ENCODE results near the gene EPS8L3.
A peak's percentile ranks its signal among the peaks of the same experiment; 100 is the strongest.
"Not testable (repeated sequence)": the region's sequence is repeated elsewhere in the genome, so short reads cannot be mapped to it uniquely, and the experiment has no call there.

The EPS8L3 gene, protein sequence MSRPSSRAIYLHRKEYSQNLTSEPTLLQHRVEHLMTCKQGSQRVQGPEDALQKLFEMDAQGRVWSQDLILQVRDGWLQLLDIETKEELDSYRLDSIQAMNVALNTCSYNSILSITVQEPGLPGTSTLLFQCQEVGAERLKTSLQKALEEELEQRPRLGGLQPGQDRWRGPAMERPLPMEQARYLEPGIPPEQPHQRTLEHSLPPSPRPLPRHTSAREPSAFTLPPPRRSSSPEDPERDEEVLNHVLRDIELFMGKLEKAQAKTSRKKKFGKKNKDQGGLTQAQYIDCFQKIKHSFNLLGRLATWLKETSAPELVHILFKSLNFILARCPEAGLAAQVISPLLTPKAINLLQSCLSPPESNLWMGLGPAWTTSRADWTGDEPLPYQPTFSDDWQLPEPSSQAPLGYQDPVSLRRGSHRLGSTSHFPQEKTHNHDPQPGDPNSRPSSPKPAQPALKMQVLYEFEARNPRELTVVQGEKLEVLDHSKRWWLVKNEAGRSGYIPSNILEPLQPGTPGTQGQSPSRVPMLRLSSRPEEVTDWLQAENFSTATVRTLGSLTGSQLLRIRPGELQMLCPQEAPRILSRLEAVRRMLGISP

DNA sequence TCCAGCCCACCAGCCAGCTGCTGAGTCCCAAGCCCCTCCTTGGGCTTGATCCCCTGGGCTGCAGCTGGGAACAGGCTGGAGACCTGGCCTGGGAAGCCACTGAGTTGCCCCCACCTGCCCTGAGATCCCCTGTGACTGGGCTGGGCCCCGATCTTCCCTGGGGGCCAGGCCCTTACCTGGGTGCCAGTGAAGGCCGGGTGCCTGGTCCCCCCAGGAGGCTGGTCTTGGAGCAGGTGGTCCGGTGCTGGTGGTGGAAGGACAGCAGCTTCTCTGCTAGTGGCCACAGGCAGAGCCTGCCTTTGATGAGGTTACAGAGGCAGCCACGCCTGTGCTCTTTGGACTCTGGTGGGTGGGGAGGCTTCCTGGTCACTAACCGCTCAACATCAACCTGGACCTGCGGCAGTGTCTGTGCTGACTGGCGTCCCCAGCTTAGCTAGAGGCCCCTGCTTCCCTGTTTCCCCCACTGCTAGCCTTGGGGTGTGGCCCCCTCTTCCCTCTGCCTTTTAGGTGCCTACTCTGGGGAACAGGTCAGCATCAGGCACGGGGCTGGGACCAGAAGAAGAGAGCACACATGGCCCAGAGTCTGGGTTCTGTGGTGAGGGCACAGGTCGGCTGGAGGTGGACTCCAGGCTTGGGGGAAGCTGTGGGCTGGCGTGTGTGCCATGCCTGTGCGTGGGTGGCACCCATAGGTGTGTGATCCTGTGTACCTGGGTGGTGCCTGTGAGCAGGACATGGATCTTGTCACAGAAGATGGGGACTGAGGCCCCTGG is at the start of gene EPS8L3:
EPS8L3 (minus strand) TSS at position 278 of the 770 bp plus-strand sequence. CDS start 2,174 bp downstream, outside the sequence.
- no peak for DNase-seq

DNA sequence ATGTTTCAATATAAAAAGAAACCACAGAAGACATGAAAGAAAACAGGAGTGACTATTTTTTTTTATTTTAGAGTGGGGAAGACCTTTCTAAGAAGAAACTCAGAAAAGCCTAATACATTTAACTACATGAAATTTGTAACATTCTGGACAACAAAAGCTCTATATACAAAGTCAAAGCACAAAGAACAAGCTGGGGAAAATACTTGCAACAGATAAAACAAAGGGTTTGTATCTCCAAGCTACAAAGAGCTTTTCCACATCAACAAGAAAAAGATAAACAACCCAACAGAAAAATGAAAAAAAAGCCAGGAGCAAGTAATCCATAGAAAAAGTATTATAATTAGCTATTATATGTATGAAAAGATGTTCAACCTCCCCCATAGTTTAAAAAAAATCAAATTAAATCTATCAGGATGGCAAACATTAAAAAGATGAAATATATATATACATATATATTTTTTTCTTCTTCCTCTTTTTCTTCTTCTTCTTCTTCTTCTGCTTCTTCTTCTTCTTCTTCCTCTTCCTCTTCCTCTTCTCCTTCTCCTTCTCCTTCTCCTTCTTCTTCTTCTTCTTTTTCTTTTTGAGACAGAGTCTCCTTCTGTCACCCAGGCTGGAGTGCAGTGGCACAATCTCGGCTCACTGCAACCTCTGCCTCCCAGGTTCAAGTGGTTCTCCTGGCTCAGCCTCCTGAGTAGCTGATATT is 49.1 kb upstream of the EPS8L3 start:
- no peak for DNase-seq

DNA sequence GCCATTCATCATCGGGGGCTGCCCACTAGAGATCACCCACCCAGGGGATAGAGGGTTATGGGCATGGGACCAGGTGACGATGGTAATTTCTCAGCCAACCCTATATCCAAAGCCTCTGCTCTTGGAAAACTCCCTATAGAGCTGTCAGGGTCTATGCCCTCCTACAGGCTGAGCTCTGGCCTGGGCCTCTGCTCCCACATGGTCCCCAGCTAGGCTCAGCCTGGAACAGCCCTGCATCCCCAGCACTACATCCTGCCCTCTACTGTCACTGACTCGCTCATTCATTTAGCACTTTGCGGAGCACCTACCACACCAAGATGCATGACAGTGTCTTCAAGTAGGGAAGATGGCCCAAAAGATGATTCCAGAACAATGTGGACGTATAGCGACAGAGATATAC is 45.0 kb upstream of the EPS8L3 start:
- DNase-seq, result no peak

DNA sequence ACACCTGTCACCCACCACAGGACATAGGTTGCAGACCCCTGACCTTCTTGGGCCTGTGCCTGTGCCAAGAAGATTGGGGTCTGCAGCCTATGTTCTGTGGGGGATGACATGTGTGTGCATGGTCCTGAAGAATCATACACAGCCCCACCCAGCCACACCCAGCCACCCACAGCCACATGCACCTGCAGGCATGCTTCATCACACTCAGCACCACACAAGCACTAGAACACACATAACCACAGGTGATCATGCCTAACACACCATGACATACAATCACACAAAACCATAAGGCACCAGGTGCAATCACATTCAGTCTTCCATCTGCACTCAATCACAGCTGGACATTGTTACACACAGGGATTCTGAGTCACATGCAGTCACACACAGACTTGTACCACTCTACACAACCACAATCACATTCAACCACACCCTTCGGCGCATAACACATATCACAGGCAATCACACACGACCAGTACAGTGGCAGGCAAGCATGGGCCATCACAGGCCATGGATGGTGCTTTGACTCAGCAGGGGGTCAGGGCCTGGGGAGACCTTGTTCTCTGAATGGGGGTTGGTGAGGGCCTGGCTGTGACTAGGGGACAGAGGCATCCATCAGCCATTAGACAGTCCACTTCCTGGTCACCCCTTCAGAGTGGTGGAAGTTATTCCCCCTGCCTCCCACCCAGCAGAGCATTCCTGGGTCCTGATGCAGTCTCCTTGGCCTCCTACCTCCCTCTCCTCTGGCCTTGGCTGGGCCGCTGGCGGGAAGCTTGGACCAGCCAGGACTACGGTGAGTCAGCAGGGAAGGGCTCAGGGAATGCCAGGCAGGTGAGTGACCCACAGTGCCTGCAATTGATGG is 44.3 kb upstream of the EPS8L3 start:
- no peak for DNase-seq

DNA sequence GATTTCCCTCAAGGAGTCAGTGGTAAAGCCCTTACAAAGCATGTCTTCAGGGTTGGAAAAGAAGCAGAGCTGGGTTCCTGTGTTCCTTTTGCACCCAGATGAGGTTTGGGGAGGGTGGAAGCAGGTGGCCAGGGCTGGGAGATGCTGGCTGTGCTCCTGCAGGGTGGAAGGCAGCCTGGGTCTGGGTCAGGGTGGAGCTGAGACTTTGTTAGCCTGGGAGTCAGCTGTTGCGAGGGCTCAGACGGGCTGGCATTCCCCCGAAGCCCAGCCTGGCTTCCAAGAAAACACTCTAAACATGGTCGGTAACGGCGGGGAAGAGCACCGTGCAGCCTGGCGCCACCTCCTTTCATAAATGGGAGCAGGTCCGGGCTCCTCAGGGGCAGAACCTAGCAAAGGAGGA is 43.7 kb upstream of the EPS8L3 start:
- DNase-seq, result no peak

DNA sequence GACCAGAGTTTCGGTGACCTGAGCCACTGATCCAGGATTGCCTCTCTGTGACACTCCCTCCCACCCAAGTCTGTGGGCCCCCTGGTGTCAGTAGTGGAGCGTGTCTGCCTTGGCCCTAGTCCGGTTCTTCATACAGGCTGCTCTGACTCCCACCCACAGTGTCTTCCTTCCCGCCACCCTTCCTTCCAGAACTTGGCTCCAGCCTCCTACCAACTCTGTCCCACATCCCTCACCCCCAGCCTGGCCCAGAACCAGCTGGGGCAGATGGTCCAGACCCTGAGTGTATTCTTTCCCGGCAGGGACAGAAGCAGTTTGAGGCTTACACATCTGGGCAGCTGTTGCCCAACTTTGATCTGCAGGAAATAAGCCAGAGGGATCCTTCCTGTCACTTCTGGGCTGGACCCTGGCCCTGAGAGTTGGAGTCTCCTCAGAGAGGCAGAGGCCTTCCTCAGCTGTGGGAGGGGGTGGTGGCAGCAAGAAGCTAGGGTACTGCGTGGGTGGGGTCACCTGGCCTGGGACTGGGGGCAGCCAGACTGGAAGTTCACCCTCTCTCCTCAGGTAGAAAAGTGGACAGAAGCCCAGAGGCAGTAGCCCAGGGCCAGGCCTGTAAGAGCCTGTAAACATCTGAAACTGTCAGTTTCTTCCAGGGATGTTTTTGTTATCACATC is 43.1 kb upstream of the EPS8L3 start:
- no peak for DNase-seq

DNA sequence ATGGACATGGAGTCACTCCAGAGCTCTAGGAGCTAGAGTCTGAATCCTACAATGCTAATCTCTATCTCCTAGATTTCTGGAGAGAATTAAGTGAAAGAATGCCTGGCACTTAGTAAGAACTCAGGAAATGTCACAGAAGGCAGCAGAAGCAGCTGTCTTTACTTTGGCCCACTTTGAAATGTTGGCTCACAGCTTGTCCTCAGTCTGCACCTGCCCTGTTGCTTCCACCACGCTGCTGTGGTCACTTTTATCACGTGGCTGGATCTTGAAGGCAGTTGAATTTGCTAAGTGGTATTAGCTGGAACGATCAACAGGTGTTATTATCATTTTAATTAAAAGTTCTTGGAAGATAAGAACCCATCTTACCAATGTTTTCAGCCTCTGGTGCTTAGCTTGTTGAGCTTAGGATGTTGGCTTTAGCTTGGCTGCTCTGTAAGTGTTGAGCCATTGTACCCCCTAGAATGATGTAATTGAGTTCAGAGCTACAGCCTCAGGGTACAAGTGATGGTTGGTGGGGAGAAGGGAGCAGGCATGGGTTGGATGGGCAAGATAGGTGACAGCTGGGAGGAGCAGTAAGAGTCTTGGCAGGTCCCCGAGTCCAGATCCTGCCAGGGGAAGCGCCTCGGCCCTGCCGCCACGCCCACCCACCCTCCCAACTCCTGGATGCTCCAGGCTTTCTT is 41.9 kb upstream of the EPS8L3 start:
- DNase-seq, result peak; percentile 82

DNA sequence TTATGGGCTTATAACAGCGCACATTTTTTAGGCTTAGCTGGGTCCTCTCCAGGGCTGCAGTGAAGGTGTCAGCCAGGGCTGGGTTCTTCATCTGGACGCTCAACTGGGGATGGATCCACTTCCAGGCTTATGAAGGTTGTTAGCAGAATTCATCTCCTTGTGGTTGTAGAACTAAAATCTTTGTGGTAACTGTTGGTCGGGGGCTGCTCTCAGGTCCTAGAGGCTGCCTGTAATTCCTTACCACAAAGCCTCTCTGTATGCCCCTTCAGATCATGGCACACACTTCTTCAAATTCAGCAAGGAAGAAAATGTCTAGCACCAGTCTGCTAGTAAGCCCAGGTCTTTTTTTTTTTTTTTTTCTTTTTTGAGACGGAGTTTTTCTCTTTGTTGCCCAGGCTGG is 40.9 kb upstream of the EPS8L3 start:
- no peak for DNase-seq

DNA sequence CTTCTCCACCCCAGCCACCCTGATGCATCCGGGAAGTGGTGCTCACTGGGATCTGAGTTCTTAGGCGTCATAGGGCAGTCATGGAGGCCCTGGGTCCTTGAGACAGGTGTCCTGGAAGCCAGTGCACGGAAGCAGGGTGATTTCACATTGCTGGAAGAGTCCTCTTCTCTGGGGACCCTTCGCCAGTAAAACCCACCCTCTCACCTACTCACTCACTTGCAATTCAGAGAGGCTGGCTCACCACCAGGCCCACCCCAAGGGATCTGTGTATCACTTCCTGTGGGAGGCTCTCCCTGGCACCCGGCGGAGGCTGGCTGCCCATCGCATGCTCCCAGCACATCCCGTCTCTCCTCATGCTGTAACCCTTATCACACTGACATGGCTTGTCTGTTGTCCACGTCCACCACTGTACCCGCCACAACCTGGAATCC is 40.2 kb upstream of the EPS8L3 start:
- no peak for DNase-seq

DNA sequence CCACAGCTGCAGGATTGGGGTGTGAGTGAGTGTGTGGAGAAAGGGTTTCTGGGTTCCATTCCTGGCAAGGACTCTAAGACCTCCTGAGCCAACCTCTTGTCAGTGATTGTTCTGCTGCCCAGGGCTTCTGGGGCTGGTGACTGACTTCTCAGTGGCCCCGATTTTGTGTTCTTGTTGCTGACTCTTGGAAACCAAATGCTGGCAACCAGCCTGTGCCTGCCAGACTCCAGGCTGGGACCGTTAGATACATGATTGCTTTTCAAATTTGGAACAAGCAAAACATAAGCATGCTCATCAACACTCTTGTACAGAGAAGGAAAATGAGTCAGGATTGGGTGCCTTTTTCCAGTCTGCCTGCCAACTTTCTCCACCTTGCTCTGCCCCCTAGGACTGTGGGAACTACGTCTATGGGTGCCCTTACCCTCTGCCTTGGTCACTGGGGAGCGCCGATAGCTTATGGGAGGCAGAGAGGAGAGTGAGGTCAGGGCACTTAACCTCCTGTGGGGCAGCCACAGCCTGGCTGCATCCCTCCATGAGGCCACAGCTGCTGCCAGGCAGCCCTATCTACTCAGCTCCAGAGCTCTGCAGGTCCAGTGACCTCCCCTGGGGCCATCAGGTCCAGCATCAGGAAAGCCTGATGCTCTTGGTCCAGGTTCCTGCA is 39.3 kb upstream of the EPS8L3 start:
- no peak for DNase-seq

DNA sequence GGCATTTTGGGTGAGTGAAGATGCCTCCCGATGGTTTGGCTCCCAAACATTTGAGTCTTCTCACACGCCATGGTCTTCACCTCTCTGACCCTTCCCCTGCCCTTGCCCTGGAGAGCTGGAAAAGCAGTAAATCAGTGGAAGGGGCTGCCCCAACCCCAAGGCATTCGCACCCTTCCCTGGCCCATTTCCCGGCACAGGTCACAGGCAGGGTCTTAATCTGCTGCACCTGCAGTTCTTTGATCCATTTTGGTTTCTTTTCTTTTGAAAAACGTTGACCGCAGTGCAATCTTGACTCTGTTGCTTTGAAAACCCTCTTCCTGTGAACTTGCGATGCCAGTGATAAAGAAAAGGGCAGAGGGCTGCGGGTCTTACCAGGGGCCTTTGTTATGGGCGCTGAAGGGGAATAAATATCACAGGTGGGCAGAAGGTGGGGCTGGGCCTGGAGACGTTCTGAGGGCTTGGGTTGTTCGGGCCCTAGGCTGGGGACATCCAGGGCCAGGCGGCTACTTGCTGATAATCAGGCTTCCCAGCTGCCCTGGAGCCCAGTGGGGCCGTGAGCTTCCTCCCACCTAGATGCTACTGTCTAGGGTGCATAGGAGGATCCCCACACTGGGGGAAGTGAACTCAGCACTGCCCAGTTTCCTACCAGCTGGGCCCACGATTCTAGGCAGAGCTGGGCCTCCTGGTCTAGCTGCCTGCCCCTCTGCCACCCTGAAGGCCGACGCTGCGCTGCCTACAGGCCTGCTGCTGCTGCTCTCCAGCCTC is 38.6 kb upstream of the EPS8L3 start:
- DNase-seq, result no peak

DNA sequence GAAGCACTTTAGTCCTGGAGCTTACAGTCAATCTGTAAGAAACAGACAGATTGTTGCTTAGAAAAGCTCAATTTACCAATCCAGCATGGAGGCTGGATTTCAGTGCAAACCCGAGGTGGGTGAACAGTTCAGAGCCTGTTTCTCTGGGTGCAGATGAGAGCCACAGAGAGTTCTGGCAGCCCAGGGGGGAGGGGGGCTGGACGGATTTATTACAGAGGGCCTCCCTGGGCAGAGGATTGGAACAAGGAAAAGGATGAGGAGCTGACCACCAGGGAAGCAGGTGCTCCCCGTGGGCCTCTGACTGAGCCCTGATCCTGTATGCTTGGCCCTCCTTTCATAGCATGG is 38.0 kb upstream of the EPS8L3 start:
- DNase-seq, result no peak

DNA sequence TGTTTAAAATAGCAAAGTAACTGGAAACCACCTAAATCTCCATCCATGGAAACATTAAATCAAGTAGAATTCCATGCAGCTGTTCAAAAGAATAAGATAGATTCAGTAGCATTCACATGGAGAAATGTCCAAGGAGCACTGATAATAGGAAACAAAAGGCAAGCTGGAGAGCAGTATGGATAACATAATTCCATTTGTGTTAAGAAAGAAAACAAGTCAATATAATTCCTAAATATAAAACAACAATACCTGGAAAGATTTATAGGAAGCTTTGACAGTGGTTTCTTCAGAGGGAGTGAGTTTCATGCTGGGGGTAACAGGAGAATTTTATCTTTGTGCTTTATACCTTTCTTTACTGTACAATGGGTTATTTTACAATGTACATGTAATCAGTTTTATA is 36.6 kb upstream of the EPS8L3 start:
- no peak for DNase-seq

DNA sequence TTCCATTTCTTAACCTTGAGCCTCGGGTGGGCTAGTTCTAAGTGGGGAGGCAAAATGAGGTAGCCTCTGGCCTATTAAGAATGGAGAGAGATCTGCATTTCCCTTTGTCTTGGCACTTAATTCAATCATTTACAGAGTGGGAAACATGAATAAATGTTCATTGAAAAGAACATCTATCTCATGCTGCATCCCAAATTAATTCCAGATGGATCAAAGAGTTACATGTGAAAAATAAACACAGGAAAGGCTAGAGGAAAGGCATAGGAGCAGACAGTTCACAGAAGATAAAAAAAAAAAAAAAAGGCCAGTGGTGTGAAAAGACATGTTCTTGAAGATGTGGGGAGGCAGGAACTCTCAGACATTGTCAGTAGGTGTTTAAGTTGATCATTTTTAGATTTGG is 35.7 kb upstream of the EPS8L3 start:
- no peak for DNase-seq

DNA sequence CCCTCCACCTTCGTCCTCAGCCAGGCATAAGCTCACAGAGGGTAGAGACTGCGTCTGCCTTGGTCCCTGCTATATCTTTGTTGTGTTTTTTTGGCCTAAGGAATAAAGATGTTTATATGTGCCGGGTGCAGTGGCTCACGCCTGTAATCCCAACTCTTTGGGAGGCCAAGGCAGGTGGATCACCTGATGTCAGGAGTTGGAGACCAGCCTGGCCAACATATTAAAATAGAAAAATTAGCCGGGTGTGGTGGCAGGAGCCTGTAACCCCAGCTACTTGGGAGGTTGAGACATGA is 33.5 kb upstream of the EPS8L3 start:
- DNase-seq, result not testable (repeated sequence)

DNA sequence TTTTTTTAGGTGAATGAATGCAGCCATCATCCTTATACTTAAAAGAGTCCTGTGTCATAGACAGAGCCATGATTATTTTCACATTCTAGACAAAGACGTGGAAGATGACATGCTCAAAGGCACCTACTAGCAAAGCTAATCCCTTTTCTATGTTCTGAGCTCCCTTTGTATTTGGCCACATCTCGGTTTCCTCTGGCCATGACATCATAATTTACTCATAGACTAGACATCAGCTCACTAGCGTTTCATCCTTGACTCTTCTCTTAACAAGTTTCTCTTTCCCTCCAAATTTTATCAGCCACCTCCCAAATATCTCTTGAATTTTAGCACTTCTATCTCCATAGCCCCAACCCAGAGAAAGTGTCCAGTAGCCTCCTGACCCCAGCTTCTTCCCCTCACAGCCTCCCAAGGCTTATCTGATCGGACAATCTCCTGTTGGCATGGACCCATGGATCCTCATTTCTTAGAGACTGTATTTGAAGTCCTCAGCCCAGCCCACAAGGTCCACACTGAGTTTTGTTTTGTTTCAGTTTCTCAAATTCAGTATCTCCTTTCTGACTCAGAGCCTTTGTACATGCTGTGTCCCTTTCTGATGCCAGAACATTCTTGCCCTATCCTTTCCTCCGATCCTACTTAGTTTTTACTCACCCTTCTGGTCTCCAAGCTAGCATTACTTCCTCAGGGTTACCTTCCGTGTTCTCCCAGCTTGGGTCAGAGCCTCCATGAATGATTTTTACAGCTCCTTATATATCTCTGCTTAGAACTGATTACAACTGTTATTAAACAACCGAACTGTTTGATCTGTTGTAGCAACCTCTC is 33.0 kb upstream of the EPS8L3 start:
- no peak for DNase-seq

DNA sequence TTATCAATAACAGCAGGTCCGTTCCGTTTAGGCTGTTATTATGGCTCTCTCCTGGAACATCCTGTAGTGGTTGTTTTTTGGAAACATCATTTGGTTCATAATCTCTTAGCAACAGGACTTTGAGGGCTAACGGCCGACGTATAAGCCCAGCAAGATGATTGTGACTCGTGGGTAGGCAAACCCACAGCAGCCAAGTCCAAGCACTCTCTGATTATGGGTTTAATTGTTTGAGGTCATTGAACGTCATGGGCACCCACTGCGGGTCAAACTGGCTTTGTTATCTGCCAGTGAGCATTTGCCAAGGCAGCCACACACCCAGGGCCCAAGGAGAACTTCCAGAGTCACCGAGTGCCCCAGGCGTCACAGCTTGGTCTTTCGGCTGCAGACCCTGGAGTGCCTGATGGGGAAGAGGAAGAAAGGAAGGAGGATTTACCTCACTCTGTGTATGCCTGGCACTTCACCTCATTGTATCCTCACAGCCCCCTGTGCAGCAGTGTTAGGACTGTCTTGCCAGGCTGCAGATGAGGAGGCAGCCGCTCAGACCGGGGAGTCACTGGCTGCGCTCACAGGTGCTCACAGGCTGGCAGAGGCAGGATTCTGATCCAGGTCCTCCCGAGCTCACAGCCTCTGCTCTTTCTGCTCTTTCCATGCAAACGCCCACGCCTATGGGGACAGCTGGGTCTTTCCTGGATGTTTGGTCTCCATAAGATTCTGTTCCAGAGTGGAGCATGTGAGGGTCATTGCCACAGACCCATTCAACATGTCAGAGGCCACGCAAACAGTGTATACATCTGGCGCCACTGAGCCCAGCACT is 30.8 kb upstream of the EPS8L3 start:
- DNase-seq, result no peak
